ENCODE measurements around the gene PPT2.

PPT2 gene

DNA sequence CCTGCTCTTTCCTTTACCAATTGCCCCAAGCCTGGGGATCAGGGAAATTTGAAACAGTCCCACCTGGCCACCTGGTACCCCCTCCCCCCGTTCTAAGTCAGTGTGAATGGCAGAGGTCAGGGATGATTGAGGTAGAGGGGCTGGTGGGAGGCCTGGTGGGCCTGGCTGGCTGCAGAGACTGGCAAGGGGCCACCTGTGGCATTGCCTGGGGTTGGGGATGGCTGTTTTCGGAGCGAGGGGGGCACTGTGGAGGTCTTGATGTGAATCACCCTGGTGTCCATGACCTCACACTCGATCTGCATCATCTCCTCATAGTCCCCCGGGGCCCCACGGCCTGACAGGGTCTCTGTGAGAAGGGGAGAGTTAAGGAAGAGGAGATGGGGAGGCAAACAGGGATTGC, 38.3 kb upstream of the PPT2 start:
- TF ChIP-seq POLR2A (IDR thresholded peaks at IDR 0.05; ENCODE audit: low read depth, low read length) = no peak
- FAIRE-seq (no peak), DNase-seq (ENCODE audit: insufficient read length, low spot score) (no peak)

DNA sequence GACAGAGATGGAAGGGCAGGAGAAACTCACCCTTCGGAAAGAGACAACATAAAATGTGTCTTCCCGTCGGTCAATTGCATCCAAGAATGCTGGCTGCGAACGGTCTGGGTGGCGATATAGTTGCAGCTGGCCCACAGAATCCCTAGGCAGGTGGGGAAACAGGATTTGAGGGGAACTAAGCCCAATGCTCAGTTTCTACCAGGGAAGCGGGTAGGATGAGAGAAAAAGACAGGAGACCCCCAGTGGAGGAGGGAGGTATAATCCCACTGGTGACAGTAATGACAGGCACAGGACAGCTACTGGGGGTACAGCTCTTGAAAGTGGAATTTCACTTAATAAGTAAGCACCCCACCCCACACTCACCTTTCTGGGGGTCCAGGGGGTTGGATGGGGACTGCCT, 37.3 kb upstream of the PPT2 start:
- no peak for TF ChIP-seq POLR2A (IDR thresholded peaks at IDR 0.05; ENCODE audit: low read depth, low read length)
- FAIRE-seq = no peak
- DNase-seq (ENCODE audit: insufficient read length, low spot score) = no peak

DNA sequence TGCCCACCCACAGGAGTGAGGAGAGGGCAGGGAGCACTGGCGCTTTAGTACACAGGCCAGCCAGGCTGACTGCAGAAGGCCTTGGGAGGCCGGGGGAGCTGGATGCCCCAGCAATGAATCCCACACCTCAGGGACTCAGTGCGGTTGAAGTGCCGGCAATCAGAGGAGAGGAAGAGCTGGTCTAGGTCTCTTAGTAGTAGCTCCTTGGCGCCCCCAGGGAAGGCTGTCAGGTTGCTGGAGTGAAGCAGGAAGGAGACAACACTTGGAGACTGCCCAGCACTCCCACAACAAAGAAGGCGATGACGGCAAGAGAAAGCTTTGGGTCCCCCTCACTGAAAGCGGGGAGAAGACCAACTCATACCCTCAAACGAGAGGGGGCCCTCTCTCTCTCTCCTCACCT, 36.5 kb upstream of the PPT2 start:
- FAIRE-seq = no peak
- no peak for TF ChIP-seq POLR2A (IDR thresholded peaks at IDR 0.05; ENCODE audit: low read depth, low read length)
- no peak for DNase-seq (ENCODE audit: insufficient read length, low spot score)

DNA sequence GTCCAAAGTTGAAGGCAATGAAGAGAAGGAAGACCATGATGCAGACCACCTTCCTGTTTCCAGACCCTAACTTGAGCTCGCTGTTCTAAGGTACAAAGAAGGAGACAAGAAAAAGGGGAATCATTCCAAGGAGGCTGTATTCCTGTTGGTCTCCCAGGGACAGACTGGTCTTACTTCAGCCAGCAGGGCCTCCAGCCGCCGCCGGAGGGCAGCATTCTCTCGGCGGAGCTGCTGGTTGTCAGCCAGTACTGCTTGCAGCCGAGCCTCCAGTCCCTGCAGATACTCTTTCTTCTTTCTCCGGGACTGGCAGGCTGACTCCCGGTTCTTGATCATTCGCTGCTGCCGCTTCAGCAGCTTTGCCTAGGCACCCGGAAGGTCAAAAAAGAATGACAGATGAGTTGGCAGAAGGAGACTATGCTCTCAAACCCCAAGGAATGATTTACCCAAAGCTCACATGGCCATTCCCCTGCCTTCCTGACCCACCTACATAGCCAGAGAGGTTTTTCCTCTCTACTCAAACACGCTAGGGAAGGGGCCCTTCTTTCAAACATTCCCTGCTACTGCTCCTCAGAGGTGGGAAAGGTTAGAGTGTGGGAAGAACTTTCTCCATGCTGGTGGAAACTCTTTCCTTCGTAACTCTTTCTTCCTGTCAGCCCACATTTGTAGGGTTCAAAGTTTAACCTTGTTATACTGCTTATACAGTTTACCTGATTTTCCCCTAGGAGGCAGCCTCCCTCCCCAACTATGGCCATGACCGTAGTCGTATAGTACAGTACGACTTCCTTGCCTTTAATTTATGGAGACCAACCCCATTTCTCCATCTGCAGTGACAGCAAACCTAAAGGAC, 34.9 kb upstream of the PPT2 start:
- peak; percentile 65 for FAIRE-seq
- no peak for TF ChIP-seq POLR2A (IDR thresholded peaks at IDR 0.05; ENCODE audit: low read depth, low read length)
- DNase-seq (ENCODE audit: insufficient read length, low spot score) = peak; percentile 71

DNA sequence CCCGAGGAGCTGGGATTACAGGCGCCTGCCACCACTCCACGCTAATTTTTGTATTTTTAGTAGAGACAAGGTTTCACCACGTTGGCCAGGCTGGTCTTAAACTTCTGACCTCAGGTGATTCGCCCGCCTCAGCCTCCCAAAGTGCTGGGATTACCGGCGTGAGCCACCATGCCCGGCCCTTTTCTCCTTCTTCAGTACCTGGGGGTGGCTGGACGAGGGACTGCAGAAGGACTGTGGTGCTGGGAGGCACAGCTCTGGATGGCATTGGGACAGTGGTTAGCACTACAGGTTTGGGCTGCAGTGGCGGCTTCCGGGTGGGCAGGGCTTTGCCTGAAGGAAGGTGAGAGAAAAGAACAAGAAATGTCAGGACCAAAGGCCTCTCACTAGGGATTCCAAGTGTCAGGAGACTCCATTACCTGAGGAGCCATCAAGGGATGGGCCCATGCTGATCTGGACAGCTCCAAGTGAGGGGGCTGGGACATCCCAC, 33.3 kb upstream of the PPT2 start:
- FAIRE-seq (no peak), DNase-seq (ENCODE audit: insufficient read length, low spot score) (no peak)
- no peak for TF ChIP-seq POLR2A (IDR thresholded peaks at IDR 0.05; ENCODE audit: low read depth, low read length)

DNA sequence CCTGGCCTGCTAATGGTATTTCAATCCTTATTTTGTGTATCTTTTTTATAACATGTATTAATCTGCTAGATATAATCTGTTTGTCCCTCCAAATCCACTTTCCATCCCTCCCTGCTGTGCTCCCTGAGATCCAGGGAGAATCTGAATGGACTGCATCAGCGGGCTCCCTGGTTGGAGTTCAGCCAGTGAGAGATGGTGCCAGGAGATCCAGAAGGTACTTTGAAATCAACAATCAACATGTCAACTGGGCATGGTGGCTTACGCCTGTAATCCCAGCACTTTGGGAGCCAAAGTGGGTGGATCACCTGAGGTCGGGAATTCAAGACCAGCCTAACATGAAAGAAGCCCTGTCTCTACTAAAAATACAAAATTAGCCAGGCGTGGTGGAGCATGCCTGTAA, 30.3 kb upstream of the PPT2 start:
- FAIRE-seq (no peak), DNase-seq (ENCODE audit: insufficient read length, low spot score) (no peak)
- TF ChIP-seq POLR2A (IDR thresholded peaks at IDR 0.05; ENCODE audit: low read depth, low read length) = no peak

DNA sequence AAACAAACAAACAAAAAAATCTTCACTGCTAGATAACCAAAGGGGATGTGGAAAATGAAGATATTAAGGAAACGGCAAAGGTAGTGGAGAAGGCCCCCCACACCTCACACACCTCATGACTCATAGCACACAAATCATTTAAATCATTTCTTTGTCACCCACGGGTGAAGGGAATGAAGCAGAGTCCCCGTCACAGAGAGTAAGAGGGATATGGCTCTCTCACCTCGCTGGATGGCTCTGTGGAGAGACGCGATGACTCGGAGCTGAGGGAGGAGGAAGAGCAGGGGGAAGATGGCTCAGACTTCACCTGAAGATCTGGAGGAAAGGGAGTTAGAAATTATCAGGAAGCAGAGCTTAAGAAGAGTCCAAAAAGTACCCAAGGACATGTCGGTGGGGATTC, 27.1 kb upstream of the PPT2 start:
- no peak for TF ChIP-seq POLR2A (IDR thresholded peaks at IDR 0.05; ENCODE audit: low read depth, low read length)
- DNase-seq (ENCODE audit: insufficient read length, low spot score) (no peak), FAIRE-seq (no peak)

DNA sequence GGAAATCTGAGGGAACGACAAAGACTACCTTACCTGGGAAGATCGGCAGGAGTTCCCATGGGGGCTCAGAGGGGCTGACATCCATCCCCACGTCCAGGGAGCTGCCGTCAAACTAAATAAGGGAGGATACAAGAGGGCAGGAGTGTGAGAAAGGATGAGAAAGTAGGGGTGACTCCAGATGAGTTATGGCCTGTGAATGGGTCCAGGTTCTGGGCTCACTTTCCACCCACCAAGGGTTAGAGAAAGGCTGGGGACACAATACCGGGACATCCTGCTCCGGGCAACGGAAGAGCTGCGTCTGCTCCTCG, 26.6 kb upstream of the PPT2 start:
- no peak for DNase-seq (ENCODE audit: insufficient read length, low spot score)
- FAIRE-seq = no peak
- TF ChIP-seq POLR2A (IDR thresholded peaks at IDR 0.05; ENCODE audit: low read depth, low read length) = no peak

DNA sequence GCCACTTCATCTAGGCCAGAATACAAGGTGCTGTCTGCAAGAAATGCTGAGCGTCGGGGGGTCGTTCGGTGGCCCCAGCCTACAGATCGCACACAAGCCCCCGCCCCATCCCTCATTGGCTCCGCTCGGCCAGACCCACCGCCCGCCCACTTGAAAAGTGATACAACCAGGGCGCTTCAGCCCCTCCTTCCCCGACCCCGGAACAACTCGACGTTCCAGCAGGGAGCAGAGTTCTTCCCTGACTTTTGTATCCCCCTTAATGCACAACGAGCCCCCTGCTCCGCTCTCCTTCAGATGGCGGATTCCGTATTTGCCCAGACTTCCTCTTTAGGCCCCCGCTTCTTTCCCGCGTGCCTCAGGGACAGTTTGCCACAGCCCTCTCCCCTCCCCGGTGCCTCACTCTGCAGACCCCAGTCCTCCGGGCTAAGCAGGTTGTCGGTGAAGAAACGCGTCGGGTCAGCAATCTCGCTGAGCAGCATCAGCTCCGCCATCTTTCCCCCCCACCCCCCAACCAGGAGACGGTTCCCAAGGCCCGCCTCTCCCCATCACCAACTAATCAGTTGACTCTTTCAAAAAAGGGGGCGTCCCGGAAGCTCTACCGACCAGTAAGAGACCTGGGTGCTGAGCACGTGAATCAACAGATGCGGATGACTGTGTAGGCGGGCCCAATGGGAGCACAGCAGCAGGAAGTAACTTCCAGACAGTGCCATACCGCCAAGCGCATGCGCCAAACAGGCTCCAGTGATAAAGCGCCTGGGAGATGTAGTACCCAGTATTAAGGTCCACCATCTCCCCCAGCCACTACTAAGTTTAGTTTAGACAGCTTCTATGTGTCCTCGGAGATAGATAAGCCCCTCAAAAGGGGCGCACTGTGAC, 26.0 kb upstream of the PPT2 start, which contains the start of gene ATF6B:
Gene ATF6B, minus strand, starts transcription at position 530 of the 876 bp plus-strand sequence. Its CDS starts 39 bp downstream, at position 491.
- DNase-seq (ENCODE audit: insufficient read length, low spot score) = peak; percentile 97
- peak; percentile 38 for FAIRE-seq
- TF ChIP-seq POLR2A (IDR thresholded peaks at IDR 0.05; ENCODE audit: low read depth, low read length) = peak; percentile 53

DNA sequence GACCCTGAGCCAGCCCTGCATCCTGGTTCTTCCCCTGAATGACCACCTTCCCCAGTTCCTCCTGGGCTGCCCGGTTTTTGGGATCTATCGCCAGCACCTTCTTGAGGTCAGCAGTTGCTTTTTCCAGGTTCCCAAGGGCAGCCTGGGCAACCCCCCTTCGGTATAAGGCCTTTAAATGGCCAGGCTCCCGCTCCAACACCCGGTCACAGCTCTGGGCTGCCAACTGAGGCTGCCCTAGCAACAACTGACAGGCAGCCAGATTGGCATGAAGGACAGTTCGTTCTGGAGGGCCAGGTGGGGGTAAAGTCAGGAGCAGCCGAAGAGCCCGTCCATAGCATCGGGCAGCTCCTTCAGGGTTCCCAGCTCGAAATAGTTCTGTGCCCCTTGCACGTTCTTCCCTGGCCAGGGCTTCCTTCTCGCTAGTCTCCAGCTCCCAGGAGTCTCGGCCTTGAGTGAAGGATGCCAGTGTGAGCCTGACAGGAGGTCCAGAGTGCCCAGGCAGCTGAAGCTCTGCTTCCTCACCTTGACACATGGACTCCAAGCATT, 25.1 kb upstream of the PPT2 start:
- no peak for TF ChIP-seq POLR2A (IDR thresholded peaks at IDR 0.05; ENCODE audit: low read depth, low read length)
- no peak for DNase-seq (ENCODE audit: insufficient read length, low spot score)
- no peak for FAIRE-seq

DNA sequence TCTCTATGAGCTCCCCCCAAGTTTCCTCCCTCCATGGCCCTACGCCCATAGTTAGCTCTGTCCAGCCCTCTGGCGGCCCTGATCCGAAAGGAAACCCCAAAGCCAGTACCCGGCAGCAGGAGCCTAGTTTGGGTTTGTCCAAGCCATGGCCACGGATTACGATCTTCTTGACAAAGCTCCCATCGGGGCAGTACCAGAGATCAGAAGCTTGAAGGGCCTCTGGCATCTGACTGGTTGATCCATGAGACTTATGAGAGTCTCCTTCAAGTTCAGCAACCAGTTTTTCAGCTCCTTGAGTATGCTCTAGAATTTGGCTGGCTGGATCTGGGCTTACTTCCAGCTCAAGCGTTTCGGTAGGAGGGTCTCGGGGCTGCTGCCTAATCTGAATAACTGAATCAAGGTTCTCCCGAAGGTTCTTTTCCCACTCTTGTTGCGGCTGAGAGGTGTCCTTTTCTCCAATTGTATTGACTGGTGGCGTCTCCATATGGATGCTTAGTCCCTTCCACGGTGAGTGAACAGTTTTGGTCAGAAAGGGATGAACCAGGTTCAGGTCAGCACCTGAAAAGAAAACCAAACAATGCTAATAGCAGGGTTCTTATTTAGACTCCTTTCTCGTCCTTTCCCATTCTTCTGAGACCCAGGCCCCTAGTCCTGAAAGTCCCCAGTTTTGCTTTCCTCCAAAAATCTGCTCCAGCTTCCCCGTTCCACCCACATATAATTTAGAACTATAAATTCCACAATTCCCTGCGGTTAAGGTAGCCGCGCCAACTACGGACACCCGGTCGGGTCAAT, 24.4 kb upstream of the PPT2 start:
- DNase-seq (ENCODE audit: insufficient read length, low spot score) (no peak), FAIRE-seq (no peak)
- TF ChIP-seq POLR2A (IDR thresholded peaks at IDR 0.05; ENCODE audit: low read depth, low read length) = no peak

DNA sequence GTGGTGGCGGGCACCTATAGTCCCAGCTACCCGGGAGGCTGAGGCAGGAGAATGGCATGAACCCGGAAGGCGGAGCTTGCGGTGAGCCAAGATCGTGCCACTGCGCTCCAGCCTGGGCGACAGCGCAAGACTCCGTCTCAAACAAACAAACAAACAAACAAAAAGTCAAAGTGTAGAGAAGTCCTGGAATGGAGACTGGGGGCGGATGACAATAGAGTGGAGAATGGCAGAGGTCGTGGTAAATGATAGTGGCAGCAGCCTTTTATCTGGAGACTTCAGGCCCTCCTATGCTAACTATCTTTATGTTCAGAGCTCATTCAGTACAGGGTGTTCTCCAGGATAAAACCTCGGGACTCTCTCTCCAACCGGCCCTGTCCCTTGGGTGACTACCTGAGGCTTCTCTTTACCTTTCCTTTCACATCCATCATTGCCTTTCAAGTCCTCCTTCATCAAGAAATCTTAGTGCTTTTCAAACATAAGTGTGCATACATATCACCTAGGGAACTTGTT, 22.4 kb upstream of the PPT2 start:
- TF ChIP-seq POLR2A (IDR thresholded peaks at IDR 0.05; ENCODE audit: low read depth, low read length) = no peak
- DNase-seq (ENCODE audit: insufficient read length, low spot score) (no peak), FAIRE-seq (no peak)

DNA sequence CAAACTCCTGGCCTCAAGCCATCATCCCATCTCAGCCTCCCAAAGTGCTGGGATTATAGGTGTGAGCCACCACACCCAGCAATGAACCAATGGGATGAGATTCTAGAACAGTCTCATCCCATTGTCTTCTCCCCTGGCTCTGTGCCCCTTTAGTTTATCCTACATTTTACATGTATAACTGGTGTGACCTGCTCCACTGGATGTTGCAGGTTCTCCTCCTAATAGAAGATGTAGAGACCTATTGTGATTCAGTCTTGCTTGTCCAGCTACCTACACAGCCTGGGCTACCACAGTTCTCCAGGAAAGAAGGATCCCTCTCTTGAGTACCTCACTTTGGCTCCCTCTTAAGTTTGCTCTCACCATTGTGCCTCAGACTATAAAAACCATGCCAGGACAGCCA, 21.8 kb upstream of the PPT2 start:
- no peak for FAIRE-seq
- no peak for DNase-seq (ENCODE audit: insufficient read length, low spot score)
- no peak for TF ChIP-seq POLR2A (IDR thresholded peaks at IDR 0.05; ENCODE audit: low read depth, low read length)
